GM18868 (cell line): ENCODE results near the gene MAPK14.
"Not testable (repeated sequence)": the region's sequence is repeated elsewhere in the genome, so short reads cannot be mapped to it uniquely, and the experiment has no call there.

ENCODE experiments used
- ATAC-seq: cut with Tn5 transposase; IDR thresholded peaks from one replicate; pipeline ENCODE4 v1.9.1; 2021; ENCODE audit warnings: mild to moderate bottlenecking, moderate library complexity; ENCODE audit not compliant: unreplicated experiment

MAPK14 gene

DNA sequence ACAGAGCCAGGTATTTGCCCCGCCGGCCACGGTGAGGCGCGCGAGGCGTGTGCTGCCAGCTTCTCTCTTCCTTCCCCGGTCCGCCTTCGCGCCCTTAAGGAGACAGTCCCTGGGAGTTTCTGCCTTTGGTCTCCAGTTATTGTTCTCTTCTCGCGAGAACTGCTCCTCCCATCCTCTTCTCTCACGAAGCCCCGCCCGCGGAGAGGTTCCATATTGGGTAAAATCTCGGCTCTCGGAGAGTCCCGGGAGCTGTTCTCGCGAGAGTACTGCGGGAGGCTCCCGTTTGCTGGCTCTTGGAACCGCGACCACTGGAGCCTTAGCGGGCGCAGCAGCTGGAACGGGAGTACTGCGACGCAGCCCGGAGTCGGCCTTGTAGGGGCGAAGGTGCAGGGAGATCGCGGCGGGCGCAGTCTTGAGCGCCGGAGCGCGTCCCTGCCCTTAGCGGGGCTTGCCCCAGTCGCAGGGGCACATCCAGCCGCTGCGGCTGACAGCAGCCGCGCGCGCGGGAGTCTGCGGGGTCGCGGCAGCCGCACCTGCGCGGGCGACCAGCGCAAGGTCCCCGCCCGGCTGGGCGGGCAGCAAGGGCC lies at the start of gene MAPK14:
TSS of gene MAPK14 (plus strand) at position 308 of the 587 bp plus-strand sequence. CDS start 350 bp downstream, outside the sequence.
- peak; percentile 85 for ATAC-seq

GRCh38 chr6:35980126-35980525 lies 47.5 kb upstream of the MAPK14 start:
- not testable (repeated sequence) for ATAC-seq

DNA sequence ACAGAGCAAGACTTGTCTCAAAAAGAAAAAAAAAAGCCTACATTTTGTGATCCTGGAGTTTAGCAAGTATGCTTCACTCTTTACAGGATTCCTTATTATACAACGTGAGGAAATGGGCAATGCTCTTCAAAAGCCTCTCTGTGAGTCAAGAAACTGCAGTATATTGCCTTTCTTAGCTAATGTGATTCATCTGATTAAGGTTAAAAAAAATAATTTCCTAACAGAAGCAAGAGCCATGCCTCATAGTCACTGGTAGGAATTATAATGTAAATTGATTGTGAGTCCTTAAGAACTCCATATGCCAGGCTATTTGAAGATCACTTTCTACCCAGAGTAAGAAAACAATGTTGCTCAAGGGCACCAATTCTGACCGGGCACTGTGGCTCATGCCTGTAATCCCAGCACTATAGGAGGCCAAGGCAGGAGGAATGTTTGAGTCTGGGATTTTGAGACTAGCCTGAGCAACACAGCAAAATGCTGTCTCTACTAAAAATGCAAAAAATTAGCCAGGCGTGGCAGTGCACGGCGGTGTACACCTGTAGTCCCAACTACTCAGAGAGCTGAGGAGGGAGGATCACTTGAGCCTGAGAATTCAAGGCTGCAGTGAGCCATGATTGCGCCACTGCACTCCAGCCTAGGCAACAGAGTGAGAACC lies 46.5 kb upstream of the MAPK14 start:
- ATAC-seq, result no peak

DNA sequence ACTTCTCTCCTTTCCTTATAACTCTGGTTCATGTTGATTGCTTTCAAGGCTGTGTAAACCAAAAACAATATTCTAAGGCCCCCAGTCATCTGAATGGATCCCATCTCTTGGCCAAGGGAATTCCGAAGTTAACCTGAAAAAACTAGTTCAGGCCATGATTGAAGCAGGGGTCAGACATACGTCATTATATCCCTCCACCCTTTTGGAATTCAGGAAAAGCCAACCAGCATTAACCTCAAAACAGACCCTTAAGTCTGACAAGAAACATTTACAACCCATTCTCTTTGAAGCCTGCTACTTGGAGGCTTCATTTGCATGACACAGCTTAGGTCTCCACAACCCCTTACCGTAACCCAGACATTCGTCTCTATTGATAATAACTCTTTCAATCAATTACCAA lies 42.9 kb upstream of the MAPK14 start:
- ATAC-seq, result no peak

DNA sequence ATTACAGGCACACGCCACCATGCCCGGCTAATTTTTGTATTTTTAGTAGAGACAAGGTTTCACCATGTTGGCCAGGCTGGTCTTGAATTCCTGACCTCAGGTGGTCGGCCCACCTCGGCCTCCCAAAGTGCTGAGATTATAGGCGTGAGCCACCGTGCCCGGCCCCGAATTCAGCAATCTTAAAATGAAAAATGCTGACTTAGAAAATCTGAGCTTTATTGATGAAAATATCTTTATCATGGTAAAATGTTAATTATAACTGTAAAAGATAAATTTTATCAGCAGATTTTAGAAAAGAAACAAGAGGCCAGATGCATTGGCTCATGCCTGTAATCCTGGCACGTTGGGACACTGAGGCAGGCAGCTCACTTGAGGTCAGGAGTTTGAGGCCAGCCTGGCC lies 39.6 kb upstream of the MAPK14 start:
- not testable (repeated sequence) for ATAC-seq

DNA sequence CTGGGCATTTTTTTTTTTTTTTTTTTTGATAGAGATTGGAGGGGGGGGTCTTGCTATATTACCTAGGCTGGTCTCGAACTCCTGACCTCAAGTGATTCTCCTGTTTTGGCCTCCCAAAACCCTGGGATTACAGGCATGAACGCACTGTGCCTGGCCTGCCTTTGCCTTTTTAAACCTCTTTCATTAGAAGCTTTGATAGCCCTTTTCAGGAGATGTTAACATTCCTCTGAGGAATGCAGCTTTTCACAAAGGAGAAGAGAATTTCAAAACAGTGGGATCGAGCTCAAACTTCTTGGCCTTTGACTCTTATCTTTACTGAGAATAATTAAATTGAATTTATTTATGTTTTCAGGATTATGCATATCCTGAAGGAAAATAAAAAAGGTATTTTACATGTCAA lies 34.5 kb upstream of the MAPK14 start:
- no peak for ATAC-seq

DNA sequence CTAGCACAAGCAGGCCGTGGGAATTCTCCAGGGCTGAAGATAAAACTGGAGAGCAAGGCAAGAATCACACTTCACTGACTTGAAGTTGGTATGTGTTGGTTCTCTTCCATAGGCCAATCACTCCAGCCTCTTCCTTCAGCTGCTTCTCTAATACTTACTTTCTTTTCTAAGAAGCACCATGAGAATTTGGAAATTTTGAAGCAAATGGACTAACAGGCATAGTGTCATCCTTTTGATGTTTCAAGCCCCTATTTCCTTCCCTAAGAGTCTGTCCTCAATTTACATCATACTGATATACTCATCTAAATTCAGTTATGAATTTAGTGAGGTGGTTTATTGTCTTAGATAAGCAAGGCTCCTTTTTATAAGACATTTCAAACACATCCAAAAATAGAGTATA lies 27.2 kb upstream of the MAPK14 start:
- no peak for ATAC-seq

DNA sequence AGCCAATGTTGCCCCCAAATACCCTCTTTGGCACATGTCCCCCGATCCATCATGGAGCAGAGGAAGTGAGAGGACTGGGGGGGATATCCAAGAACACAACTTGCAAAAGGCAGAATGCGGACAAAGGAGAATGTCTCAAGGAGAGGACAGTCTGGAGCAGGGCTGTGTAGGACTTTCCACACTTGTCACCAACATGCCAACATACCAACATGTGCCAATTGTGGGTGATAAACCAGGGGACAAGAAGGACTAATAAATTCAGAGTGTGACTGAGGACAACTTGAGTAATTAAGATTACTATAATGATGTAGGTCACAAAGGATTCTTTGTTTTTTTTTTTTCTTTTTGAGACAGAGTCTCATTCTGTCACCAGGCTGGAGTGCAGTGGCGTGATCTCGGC lies 11.9 kb upstream of the MAPK14 start:
- no peak for ATAC-seq

- ATAC-seq, result no peak
Measured at GRCh38 chr6:36018339-36018738, 9.3 kb upstream of the MAPK14 start.

DNA sequence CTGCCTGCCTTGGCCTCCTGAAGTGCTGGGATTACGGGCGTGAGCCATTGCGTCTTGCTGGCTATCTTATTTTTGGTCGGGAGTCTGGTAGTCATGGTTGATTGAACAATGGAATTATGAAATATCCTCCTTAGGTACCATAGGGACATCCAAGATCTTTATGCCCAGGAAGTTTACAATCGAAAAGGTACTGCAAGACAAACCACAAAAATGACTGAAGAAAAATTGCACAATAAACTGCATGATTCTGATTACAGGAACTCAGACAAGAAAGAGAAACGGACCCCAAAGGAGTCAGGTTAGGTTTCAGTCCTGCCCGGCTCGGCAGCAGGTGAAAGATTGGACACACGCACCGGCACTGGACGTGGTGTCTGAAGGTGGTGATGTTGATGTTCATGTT lies 8.4 kb upstream of the MAPK14 start:
- ATAC-seq, result no peak

- no peak for ATAC-seq
Measured at GRCh38 chr6:36020154-36020553, 7.5 kb upstream of the MAPK14 start.

DNA sequence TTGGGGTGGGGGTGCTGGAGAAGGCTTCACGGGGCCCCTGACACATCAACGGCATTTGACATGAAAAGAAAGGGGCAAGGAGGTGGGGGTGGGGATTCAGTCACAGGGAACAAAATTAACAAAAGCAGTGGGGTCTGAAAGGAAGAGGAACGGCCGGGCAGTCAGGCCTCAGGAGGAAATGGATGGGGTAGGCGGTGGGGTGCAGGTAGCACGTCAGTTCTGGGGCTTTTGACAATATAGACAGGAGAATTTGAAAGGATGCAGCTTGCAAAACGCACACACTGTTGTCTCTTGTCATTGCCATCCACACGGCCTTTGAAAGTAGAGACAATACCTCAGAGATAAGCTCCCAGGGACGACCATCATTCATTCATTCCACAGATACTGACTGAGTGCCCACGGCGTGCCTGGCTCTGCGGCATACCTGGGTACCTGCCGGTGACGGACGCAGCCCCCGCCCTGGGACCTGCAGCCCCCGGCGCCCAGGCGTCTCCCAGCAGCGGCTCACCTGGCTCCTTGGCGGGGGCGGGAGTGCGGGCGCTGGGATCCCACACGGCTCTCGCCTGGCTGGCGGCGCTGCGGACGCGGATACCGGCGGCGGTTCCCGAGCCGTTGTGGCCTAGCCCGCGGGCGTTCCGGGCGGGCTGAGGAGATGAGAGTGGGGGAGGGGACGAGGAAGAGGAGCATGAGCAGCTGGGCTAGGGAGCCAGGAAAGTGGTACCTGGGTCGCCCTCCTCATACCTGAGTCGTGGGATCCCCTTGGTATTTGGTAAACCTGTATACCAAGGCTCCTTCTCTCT lies 3.4 kb upstream of the MAPK14 start, which contains the start of gene SLC26A8:
TSS of gene SLC26A8 (minus strand) at position 646 of the 800 bp plus-strand sequence. CDS start 4,934 bp downstream, outside the sequence.
- no peak for ATAC-seq

DNA sequence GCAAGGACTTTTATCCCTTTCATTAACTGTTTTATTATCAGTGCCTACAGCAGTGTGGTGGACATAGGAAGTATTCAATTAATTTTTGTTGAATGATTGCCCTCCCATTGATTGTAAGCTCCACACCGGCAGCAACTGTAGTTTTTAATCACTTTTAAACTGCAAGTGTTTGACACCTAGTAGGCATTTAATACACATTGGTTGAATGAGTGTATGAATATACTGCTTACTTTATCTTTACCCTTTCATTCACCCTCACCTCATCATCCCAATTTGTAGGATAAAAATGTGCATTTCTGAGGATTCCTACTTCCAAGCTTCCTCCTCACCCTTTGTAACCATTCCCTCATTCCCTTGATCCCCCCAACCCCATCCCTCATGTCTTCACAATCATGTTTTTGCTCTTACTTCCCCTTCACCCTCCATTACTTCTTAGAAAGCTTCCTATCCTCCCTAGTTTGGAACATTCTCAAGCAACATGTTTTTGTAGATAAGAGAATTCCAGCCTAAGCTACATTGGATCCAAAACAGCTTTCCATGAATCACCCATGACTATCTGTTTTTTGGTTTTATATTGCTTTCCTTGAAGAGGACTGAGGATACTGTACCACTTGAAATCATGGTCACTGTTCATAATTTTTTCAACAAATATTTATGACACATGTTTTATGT lies 2.2 kb upstream of the MAPK14 start:
- ATAC-seq, result no peak

GRCh38 chr6:36025932-36026327 lies 1.7 kb upstream of the MAPK14 start:
- ATAC-seq, result no peak

DNA sequence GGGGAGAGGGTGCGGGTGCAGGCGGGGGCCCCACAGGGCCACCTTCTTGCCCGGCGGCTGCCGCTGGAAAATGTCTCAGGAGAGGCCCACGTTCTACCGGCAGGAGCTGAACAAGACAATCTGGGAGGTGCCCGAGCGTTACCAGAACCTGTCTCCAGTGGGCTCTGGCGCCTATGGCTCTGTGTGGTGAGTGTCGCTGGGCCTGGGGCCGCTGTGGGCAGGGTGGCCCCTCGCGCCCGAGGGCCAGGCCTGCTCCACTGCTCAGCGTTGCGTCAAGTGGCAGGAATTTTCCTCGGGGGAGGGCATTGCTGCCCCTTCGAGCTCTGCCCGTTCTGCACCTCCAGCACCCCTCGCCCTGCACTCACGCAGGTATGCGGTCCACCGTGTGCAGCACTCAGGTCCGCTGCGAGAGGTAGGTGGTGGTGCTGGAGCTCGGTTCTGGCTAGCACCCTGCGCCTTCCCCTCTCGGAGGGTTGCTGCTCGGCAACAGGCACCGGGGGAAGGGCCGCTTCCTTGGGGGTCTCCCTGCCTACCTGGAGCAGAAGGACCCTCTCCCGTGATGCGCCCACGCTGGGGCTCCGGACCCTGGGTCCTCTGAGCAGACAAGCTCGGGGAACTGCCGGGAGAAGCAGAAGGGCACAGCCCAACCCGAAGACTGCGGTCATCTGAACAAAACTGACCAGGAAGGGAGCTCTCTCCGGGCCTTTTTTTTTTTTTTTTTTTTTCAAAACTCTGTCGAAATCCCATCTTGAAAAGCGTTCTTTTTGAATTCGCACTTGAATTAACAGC lies 674 bp downstream of the MAPK14 start:
- peak; percentile 17 for ATAC-seq

- ATAC-seq, result no peak
Measured at GRCh38 chr6:36028877-36029324, 1.3 kb downstream of the MAPK14 start.

- ATAC-seq, result no peak
Measured at GRCh38 chr6:36029464-36029863, 1.9 kb downstream of the MAPK14 start.

DNA sequence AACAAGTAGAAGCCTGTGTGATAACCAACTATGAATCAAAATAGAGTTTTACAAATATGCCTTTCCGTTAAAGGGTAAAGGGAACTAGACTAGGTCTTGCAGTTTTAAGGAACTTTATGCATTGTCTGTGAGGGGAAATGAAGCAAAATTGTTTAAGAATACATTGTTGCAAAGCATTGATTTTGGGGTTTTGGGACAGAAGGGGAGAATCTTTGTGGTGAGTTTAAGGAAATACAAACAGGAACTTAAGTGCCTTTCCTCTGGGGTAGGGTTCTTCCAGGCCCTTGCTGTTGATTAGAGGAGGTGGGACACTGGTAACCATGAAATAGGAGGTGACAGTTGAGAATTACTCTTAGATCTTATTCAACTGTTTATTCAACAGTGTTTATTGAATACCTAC lies 4.7 kb downstream of the MAPK14 start:
- ATAC-seq, result no peak

GRCh38 chr6:36033144-36033543 lies 5.5 kb downstream of the MAPK14 start:
- not testable (repeated sequence) for ATAC-seq

DNA sequence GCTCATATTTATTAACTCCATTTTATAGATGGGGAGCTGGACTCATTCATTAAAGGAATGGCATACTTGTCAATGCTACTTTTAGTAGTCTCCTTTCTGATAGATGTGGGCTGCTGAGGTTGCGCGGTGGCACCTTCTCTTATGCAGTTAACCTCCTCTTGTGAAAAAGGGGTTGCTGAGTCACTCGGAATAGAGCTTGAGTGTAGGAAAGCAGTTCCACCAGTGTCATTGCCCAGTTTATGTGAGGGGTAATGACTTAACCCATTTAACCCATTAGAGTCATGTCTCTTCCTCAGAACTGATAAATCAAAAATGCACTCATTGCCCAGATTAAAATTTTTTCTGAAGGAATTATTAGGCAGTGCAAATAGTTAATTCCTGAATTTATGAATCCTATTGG lies 6.3 kb downstream of the MAPK14 start:
- ATAC-seq, result no peak
